ENCODE data around the gene SRGAP2C.
A peak's percentile ranks its signal among the peaks of the same experiment; 100 is the strongest.
"Not testable (repeated sequence)": the region's sequence is repeated elsewhere in the genome, so short reads cannot be mapped to it uniquely, and the experiment has no call there.

Gene SRGAP2C

DNA sequence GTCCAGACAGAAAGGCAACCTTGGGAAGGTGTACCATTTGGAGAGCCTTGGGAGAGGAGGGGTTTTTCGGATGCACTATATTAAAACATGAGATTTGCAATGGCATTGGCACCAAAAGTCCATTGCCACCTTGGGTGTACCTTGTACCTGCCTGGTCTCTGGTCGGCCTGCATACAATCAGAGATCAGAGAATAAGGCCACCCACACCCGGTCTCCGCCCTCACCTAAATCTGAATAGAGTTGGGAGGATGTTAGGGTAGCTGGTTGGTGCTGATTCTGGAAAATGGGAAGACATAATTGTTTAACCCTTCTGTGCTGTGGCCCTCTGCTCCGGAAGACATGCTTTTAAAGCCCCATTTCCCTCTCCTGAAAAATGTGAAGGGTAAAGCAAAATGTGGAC lies 3.1 kb downstream of the SRGAP2C start:
- DNase-seq: not testable (repeated sequence)

GRCh38 chr1:121192512-121192911 lies 7.7 kb downstream of the SRGAP2C start:
- DNase-seq: not testable (repeated sequence)

- DNase-seq: not testable (repeated sequence)
Measured at GRCh38 chr1:121197095-121197882, 12.5 kb downstream of the SRGAP2C start.

DNA sequence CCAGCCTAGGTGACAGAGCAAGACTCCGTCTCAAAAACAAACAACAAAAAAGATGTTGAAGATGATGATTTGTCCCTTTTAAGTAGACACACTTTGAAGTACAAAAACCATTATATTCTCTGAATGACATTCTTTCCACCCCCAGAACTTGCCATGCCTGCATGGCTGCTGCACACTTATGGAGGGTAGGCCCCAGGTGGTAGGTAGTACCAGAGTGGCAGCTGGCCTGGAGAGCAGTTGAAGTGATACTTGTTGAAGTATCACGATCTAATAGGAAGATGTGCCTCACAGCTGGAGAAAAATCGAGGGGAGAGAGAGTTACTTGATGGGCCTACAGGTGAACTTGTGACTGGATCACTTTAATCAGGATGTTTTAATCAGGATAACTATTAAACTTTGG lies 15.0 kb downstream of the SRGAP2C start:
- not testable (repeated sequence) for DNase-seq

DNA sequence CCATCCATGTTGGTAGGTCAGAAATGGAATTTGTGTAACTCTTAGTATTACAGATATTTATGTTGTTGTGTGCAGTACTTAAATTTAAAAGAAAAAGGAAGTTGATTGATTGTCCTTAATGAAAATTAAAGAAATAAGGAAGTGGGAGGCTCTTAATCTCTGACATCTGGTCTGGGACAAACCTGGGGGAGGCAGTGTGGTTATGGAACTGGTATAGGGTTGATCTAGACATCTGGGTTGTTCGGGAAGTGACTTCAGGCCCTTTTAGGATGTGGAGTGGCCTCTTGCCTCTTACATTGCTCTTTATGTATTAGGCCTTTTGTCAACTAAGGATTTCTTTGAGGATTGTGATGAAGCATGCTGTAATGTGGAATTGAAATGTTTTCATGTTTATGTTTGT lies 15.5 kb downstream of the SRGAP2C start:
- DNase-seq: not testable (repeated sequence)

DNA sequence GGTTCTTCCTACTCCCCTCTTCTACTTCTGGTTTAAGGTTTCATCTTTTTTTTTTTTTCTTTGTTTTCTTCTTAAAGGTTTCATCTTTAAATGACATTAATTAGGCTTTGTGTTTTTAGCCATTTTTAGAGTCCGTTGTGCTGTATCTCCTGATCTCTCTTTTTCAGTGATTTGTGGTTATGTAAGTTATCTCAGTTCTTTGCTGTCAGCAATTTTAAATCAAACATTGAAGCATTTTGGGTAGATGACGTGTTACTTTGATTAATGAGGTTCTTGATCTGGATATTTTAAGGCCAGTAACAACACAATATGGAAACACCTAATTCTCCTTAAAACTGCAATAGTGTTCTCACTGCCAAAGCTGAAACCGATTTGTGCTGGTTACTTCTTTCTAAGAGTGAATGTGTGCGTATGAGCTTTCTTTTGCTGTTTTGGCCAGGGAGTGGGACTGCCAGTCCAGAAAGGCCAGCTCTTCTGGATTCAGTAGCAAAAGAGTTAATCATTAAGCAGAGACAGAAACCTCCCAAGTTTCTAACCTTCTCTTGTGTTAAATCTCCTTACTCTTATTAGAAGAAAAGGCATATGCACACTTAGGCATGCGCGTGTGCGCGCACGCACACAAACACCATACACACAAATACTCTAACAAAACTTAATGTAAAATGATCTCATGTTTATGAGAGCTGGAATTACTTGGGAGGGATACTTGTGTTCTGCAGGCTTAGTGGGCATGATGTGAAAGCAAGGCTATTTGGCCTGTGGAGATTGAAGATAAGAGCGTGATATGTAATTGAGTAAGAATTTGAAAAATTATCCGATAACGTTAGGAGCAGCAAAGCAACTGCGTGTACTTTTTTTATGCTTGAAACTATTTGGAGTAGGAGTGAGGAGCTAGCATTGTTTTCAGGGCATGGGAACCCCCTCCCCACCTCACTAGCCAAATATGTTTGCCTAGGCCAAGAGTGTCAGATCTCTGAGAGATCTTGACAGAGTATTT lies 16.5 kb downstream of the SRGAP2C start:
- DNase-seq: not testable (repeated sequence)

GRCh38 chr1:121202986-121203385 lies 18.2 kb downstream of the SRGAP2C start:
- DNase-seq: not testable (repeated sequence)

- not testable (repeated sequence) for DNase-seq
Measured at GRCh38 chr1:121205786-121206711, 21.3 kb downstream of the SRGAP2C start.

GRCh38 chr1:121207328-121207727 lies 22.6 kb downstream of the SRGAP2C start:
- not testable (repeated sequence) for DNase-seq

DNA sequence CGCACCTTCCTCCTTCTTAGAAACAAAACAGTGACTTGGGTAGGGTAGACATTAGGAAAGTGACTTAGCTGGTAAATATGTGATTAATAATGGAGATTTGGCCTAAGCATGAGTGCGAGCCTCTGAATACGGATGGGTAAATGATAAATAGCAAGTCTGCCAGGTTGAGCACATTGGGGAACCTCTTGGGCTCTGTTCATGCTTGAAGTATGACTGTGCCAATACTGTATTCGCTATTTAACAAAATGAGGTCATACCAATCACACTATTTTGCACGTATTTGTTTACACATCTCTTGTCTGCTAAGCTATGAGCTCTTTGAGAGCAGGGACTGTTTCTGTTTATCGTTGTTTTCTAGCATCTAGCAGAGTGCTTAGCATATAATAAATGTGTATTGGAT lies 23.6 kb downstream of the SRGAP2C start:
- not testable (repeated sequence) for DNase-seq

GRCh38 chr1:121210778-121211177 lies 26.0 kb downstream of the SRGAP2C start:
- not testable (repeated sequence) for DNase-seq

DNA sequence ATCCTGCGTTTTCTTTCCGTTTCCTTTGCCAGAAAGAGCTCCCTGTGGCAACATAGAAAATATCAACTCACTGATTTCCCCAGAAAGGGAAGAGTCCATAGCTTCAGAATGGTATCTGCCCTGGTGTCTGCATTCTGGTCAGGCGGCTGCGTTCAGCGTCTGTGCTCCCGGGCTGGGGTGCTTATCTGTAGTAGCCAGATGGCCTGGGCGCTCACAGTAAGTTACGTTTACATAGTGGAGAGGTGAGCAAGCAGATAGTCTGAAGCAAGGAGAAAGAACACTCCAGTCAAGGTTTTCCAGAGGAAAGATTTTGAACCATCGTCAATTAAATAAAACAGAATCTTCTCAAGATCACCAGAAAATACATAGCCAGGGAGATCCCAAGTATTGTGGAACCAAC lies 28.7 kb downstream of the SRGAP2C start:
- DNase-seq: not testable (repeated sequence)

DNA sequence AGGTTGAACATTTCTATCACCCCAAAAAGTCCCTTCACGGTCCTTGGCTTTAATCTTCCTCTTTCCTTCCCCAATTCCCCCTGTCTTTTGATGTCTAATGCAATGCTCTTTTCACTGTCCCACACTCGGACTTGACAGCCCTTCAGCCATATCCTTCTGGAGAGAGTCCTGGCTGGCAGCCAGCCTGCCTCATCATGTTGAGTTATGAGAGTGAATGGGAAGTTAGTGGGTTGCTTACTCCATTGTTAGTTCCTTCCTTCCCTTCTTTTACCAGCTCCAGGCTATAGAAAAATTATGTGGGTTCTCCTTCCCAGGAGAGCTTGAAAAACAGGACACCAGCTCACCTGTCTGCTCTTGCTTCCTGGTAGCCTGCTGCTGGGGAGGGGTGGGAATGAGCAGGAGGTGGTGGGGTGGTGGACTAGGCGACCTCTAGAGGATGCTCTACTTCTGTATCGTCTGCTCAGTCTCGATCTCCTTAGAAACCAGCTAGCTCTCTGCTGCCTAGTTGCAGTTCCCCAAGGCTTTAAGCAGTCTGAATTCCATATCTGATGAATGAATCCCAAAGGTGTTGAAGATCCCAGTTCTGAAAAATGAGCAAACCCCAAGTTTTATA lies 29.9 kb downstream of the SRGAP2C start:
- DNase-seq: not testable (repeated sequence)

GRCh38 chr1:121215699-121216417 lies 31.1 kb downstream of the SRGAP2C start:
- DNase-seq: not testable (repeated sequence)

DNA sequence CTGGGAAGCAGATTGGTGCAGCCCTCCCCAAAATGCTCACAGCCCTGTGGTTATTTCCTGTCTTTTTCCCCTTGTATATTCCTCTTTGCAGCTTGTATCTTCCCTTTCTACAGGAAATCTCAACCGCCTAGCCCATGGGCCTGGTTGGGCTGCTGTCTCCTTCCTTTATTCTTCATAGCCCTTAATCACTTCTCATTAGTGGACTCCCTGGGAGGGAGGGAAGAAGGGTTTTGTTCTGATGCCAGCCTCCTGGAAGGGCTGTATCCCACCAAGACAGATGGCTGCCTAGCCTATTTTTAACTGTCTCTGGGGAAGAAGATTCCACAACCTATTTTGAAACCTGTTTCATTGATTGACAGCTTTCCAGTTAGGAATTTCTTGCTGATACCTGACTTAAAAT lies 31.9 kb downstream of the SRGAP2C start:
- DNase-seq: not testable (repeated sequence)

DNA sequence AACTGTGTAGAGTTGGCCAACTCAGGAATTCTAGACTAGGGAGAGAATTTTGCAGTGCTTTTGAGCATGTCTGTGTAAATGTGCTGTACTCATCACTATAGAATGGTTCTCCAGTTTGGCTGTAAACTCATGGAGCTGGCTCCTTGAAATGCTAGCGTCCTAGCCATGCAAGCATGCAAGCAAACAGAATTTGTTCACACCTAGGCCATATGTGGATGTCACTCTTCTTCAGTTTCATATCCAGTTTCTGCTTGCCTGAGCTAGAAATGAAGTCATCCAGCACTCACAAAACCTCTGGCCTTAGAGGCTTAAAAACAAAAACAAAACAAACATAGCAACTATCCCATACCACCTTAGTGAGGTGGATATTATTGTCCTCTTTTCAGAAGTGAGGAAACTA lies 37.0 kb downstream of the SRGAP2C start:
- DNase-seq: peak; percentile 67

GRCh38 chr1:121224714-121225113 lies 39.9 kb downstream of the SRGAP2C start:
- not testable (repeated sequence) for DNase-seq

DNA sequence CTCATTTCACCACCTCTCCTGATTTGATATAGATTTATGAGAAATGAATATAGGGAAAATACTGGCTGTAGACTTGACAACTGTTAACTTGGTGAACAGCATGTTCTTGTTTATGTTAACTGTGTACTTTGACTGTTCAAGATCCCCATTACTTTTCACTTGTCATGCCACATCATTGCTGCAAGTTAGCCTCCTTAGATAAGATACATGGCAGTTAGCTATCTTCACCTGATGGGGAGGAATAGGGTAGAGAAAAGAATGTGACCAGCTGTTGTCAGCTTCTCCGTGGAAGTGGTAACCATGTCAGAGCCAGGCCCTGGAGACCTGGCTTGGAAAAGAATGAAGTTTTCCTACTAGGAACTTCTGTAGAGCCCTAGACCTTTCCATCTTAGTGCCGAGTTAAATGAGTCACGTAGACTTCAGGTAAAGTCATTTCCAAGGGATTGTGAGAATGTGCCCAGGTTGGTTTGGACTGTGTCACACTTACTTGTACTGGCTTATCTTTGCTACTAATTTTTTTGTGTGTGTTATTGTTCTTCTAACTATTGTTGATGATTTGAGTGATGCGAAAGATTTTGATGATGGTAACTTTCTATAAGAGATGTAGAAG lies 41.6 kb downstream of the SRGAP2C start:
- DNase-seq: not testable (repeated sequence)

GRCh38 chr1:121226925-121227324 lies 42.1 kb downstream of the SRGAP2C start:
- DNase-seq: not testable (repeated sequence)

GRCh38 chr1:121227544-121228330 lies 43.0 kb downstream of the SRGAP2C start:
- DNase-seq: not testable (repeated sequence)
